Ovary (tissue), 3 donors: ENCODE data around the gene FSD1.

Experiments used
- EP300 ChIP-seq: sonication (generic); formaldehyde crosslinking; IDR thresholded peaks from one replicate; pipeline ENCODE4 v1.6.1; 2017; ENCODE audit warnings: antibody characterized with exemption
- POLR2A ChIP-seq: fragments of 450-650 bp; IDR thresholded peaks from one replicate; pipeline ENCODE4 v1.6.1; 2017; ENCODE audit warnings: antibody characterized with exemption, mild to moderate bottlenecking, moderate library complexity
- TF ChIP-seq, protein P1 (sequence below), 3 donors: fragments of 450-650 bp in 2 of 3; fragments of 200-600 bp in 1 of 3; IDR thresholded peaks; one replicate each; pipeline versions ENCODE4 v1.5.1 to v1.8.0; 2016 to 2022; ENCODE audit warnings: antibody characterized with exemption in 3 of 3, mild to moderate bottlenecking in 1 of 3
- donor health status: DM: no; HTN: no; CAD: no.

DNA sequence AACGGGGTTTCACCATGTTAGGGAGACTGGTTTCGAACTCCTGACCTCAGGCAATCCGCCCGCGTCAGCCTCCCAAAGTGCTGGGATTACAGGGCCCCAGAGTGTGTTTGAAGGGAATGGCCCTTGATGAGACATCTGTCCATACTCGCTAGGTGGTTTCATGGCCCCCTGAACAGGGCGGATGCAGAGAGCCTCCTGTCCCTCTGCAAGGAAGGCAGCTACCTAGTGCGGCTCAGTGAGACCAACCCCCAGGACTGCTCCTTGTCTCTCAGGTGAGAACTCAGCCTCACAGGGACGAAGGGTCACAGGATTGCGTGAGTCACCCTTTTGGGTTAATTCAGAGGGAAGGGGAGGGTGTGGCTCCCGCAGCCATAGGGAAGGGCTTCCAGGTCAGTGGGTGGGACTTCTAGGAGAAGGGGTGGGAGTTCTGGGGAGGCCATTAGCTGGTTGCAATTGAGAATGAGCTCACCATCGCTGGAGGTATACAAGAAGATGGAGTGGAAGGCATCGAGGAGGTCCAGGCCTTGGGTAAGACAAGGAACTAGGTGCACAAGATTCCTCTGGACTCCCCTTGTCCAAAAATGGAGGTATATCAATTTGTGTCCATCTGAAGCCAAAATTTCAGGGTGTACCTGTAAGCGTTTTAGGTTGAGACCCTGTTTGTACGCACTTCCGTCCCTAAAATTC is 16.2 kb upstream of the FSD1 start:
- TF ChIP-seq POLR2A = no peak
- TF ChIP-seq, protein P1, sequence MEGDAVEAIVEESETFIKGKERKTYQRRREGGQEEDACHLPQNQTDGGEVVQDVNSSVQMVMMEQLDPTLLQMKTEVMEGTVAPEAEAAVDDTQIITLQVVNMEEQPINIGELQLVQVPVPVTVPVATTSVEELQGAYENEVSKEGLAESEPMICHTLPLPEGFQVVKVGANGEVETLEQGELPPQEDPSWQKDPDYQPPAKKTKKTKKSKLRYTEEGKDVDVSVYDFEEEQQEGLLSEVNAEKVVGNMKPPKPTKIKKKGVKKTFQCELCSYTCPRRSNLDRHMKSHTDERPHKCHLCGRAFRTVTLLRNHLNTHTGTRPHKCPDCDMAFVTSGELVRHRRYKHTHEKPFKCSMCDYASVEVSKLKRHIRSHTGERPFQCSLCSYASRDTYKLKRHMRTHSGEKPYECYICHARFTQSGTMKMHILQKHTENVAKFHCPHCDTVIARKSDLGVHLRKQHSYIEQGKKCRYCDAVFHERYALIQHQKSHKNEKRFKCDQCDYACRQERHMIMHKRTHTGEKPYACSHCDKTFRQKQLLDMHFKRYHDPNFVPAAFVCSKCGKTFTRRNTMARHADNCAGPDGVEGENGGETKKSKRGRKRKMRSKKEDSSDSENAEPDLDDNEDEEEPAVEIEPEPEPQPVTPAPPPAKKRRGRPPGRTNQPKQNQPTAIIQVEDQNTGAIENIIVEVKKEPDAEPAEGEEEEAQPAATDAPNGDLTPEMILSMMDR (IDR thresholded peaks at IDR 0.05) = no peak
- no peak for TF ChIP-seq EP300
